WTC11 (cell line): ENCODE data around the gene PROZ. TPM values are rescaled to one million over a fixed set of nuclear protein-coding genes. Genes with fewer than 3 reads are reported as not detected.

ENCODE experiments used
- ATAC-seq: fragments of 200-7000 bp; cut with Tn5 transposase; 2 replicates; pipeline ENCODE4 v1.10.0; 2021; ENCODE audit warnings: mild to moderate bottlenecking, moderate library complexity
- CTCF ChIA-PET: fragments of 300-600 bp; sonication (Branson Sonifier 250); formaldehyde crosslinking; loops from one replicate; lab custom pipeline; 2021; ENCODE audit warnings: antibody characterized with exemption; lab: Charles Lee
- POLR2A ChIA-PET: fragments of 350-600 bp; sonication (Branson Sonifier 250); formaldehyde crosslinking; loops from one replicate; lab custom pipeline; 2021; ENCODE audit warnings: antibody characterized with exemption; lab: Charles Lee
- DNase-seq: peaks from one replicate; pipeline ENCODE4 v3.0.0; 2021; ENCODE audit warnings: low spot score
- H3K27ac Mint-ChIP-seq: 2 replicates; pipeline ENCODE4 v1.8.0; 2021; ENCODE audit warnings: mixed read lengths
- H3K27me3 Mint-ChIP-seq: 2 replicates; pipeline ENCODE4 v1.8.0; 2021; ENCODE audit warnings: low read depth, mild to moderate bottlenecking, moderate library complexity, mixed read lengths
- H3K36me3 Mint-ChIP-seq: 2 replicates; pipeline ENCODE4 v1.8.0; 2021; ENCODE audit warnings: mixed read lengths
- H3K4me1 Mint-ChIP-seq: 2 replicates; pipeline ENCODE4 v1.8.0; 2022; ENCODE audit warnings: mixed read lengths
- H3K4me3 Mint-ChIP-seq: 2 replicates; pipeline ENCODE4 v1.8.0; 2021; ENCODE audit warnings: mild to moderate bottlenecking, moderate library complexity, mixed read lengths
- H3K9me3 Mint-ChIP-seq: 2 replicates; pipeline ENCODE4 v1.8.0; 2021; ENCODE audit warnings: mixed read lengths
- FOXP1 ChIP-seq: sonication (generic); formaldehyde crosslinking; IDR thresholded peaks from 2 replicates; pipeline ENCODE4 v1.8.0; 2022; ENCODE audit warnings: missing genetic modification reagents, mild to moderate bottlenecking, moderate library complexity, borderline replicate concordance
- KAT7 ChIP-seq: sonication (generic); formaldehyde crosslinking; IDR thresholded peaks from 2 replicates; pipeline ENCODE4 v1.8.1; 2023; ENCODE audit warnings: missing genetic modification reagents, mild to moderate bottlenecking, borderline replicate concordance
- RELA ChIP-seq: sonication (generic); formaldehyde crosslinking; IDR thresholded peaks from 2 replicates; pipeline ENCODE4 v1.8.1; 2022; ENCODE audit warnings: missing genetic modification reagents, mild to moderate bottlenecking, borderline replicate concordance
- RORB ChIP-seq: fragments of 250-450 bp; sonication (Bioruptor Pico); IDR thresholded peaks from 2 replicates; pipeline ENCODE4 v1.9.0; 2021; ENCODE audit warnings: mild to moderate bottlenecking
- SMAD4 ChIP-seq: sonication (generic); formaldehyde crosslinking; IDR thresholded peaks from 2 replicates; pipeline ENCODE4 v1.8.0; 2022; ENCODE audit warnings: mild to moderate bottlenecking, missing genetic modification reagents
- TEAD1 ChIP-seq: sonication (generic); formaldehyde crosslinking; IDR thresholded peaks from 2 replicates; pipeline ENCODE4 v1.8.0; 2022; ENCODE audit warnings: mild to moderate bottlenecking, missing genetic modification reagents
- ZBTB21 ChIP-seq: sonication (generic); formaldehyde crosslinking; IDR thresholded peaks from 2 replicates; pipeline ENCODE4 v1.8.1; 2023; ENCODE audit warnings: mild to moderate bottlenecking, missing genetic modification reagents, borderline replicate concordance
- ZNF232 ChIP-seq: sonication (generic); formaldehyde crosslinking; IDR thresholded peaks from 2 replicates; pipeline ENCODE4 v1.8.0; 2022; ENCODE audit warnings: mild to moderate bottlenecking, missing genetic modification reagents
- ZNF416 ChIP-seq: fragments of 250-450 bp; sonication (Bioruptor Pico); IDR thresholded peaks from 2 replicates; pipeline ENCODE4 v1.9.0; 2021; ENCODE audit warnings: mild to moderate bottlenecking, inconsistent platforms
- total RNA-seq: library from RNA; stranded (reverse); gene quantifications from 3 replicates; pipeline ENCODE4 v1.2.3, GENCODE V29; 2021
- TF ChIP-seq, protein P1 (sequence below): sonication (generic); formaldehyde crosslinking; IDR thresholded peaks from 2 replicates; pipeline ENCODE4 v1.8.0; 2022; ENCODE audit warnings: mild to moderate bottlenecking, missing genetic modification reagents
- TF ChIP-seq, protein P2 (sequence below): sonication (generic); formaldehyde crosslinking; IDR thresholded peaks from 2 replicates; pipeline ENCODE4 v1.8.1; 2022; ENCODE audit warnings: missing genetic modification reagents, borderline replicate concordance
- TF ChIP-seq, protein P3 (sequence below): sonication (generic); formaldehyde crosslinking; IDR thresholded peaks from 2 replicates; pipeline ENCODE4 v1.8.0; 2022; ENCODE audit warnings: mild to moderate bottlenecking, missing genetic modification reagents
- TF ChIP-seq, protein P4 (sequence below): fragments of 250-450 bp; sonication (Bioruptor Pico); IDR thresholded peaks from 2 replicates; pipeline ENCODE4 v2.1.2; 2022; ENCODE audit warnings: mild to moderate bottlenecking, moderate library complexity
- TF ChIP-seq, protein P5 (sequence below): sonication (generic); formaldehyde crosslinking; IDR thresholded peaks from 2 replicates; pipeline ENCODE4 v1.8.0; 2022; ENCODE audit warnings: missing genetic modification reagents
- TF ChIP-seq, protein P6 (sequence below): sonication (generic); formaldehyde crosslinking; IDR thresholded peaks from 2 replicates; pipeline ENCODE4 v1.8.1; 2022; ENCODE audit warnings: mild to moderate bottlenecking, missing genetic modification reagents, moderate library complexity, borderline replicate concordance
- TF ChIP-seq, protein P7 (sequence below): sonication (generic); formaldehyde crosslinking; IDR thresholded peaks from 2 replicates; pipeline ENCODE4 v1.8.1; 2022; ENCODE audit warnings: low read depth, mild to moderate bottlenecking, moderate library complexity, missing genetic modification reagents, borderline replicate concordance

PROZ gene
- total RNA-seq, 1 experiment from 2014 or later, result not detected

DNA sequence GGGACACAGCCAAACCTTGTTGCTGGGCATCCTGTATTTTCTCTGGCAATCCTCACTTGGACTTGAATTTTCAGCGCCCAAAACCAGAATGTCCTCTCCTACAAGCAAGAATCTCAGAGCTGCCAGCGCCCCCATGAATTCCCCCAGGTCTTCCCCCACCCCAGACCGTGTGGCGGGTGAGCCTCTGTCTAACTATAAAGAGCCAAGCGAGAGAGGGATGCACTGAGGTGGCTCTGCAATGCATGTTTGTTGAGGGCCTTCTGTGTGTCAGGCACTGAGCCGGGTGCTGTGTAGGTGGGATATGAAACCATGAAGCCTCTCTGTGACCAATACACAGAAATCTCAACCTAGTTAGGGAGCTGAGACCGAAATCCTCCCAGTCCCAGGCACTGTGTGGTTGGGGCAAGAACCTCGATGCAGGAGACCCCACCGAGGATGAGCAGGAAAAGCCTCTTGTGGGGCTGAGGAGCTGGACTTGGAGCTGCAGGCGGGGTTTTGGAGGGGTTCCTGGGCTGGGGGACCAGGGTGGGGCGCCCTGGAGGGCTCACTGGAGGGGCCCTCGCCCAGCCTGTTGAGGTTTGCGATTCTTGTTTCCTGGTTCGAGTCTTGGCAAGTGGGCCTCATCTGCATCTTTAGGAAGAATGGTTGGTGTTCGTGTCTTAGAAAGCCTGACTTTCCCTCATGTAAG lies 12.4 kb upstream of the PROZ start:
- no peak for ATAC-seq
- peaks cover 4% of the 10 kb centered on the region for H3K27me3 Mint-ChIP-seq
- no peaks in the 10 kb centered on the region for H3K4me1 Mint-ChIP-seq
- no peaks in the 10 kb centered on the region for H3K36me3 Mint-ChIP-seq
- TF ChIP-seq TEAD1 (no peak), ZBTB21 (no peak), RORB (no peak), RELA (no peak), ZNF232 (CRISPR knock-in tag) (no peak), ZNF416 (CRISPR knock-in tag) (no peak), SMAD4 (no peak), FOXP1 (CRISPR knock-in tag) (no peak), KAT7 (no peak)
- TF ChIP-seq, protein P1, sequence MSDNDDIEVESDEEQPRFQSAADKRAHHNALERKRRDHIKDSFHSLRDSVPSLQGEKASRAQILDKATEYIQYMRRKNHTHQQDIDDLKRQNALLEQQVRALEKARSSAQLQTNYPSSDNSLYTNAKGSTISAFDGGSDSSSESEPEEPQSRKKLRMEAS (CRISPR knock-in tag), result no peak
- TF ChIP-seq, protein P2, sequence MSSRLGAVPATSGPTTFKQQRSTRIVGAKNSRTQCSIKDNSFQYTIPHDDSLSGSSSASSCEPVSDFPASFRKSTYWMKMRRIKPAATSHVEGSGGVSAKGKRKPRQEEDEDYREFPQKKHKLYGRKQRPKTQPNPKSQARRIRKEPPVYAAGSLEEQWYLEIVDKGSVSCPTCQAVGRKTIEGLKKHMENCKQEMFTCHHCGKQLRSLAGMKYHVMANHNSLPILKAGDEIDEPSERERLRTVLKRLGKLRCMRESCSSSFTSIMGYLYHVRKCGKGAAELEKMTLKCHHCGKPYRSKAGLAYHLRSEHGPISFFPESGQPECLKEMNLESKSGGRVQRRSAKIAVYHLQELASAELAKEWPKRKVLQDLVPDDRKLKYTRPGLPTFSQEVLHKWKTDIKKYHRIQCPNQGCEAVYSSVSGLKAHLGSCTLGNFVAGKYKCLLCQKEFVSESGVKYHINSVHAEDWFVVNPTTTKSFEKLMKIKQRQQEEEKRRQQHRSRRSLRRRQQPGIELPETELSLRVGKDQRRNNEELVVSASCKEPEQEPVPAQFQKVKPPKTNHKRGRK (CRISPR knock-in tag), result no peak
- TF ChIP-seq, protein P3, sequence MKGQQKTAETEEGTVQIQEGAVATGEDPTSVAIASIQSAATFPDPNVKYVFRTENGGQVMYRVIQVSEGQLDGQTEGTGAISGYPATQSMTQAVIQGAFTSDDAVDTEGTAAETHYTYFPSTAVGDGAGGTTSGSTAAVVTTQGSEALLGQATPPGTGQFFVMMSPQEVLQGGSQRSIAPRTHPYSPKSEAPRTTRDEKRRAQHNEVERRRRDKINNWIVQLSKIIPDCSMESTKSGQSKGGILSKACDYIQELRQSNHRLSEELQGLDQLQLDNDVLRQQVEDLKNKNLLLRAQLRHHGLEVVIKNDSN (CRISPR knock-in tag), result no peak
- TF ChIP-seq, protein P4, sequence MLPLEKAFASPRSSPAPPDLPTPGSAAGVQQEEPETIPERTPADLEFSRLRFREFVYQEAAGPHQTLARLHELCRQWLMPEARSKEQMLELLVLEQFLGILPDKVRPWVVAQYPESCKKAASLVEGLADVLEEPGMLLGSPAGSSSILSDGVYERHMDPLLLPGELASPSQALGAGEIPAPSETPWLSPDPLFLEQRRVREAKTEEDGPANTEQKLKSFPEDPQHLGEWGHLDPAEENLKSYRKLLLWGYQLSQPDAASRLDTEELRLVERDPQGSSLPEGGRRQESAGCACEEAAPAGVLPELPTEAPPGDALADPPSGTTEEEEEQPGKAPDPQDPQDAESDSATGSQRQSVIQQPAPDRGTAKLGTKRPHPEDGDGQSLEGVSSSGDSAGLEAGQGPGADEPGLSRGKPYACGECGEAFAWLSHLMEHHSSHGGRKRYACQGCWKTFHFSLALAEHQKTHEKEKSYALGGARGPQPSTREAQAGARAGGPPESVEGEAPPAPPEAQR (CRISPR knock-in tag), result no peak
- TF ChIP-seq, protein P5, sequence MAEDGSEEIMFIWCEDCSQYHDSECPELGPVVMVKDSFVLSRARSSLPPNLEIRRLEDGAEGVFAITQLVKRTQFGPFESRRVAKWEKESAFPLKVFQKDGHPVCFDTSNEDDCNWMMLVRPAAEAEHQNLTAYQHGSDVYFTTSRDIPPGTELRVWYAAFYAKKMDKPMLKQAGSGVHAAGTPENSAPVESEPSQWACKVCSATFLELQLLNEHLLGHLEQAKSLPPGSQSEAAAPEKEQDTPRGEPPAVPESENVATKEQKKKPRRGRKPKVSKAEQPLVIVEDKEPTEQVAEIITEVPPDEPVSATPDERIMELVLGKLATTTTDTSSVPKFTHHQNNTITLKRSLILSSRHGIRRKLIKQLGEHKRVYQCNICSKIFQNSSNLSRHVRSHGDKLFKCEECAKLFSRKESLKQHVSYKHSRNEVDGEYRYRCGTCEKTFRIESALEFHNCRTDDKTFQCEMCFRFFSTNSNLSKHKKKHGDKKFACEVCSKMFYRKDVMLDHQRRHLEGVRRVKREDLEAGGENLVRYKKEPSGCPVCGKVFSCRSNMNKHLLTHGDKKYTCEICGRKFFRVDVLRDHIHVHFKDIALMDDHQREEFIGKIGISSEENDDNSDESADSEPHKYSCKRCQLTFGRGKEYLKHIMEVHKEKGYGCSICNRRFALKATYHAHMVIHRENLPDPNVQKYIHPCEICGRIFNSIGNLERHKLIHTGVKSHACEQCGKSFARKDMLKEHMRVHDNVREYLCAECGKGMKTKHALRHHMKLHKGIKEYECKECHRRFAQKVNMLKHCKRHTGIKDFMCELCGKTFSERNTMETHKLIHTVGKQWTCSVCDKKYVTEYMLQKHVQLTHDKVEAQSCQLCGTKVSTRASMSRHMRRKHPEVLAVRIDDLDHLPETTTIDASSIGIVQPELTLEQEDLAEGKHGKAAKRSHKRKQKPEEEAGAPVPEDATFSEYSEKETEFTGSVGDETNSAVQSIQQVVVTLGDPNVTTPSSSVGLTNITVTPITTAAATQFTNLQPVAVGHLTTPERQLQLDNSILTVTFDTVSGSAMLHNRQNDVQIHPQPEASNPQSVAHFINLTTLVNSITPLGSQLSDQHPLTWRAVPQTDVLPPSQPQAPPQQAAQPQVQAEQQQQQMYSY (CRISPR knock-in tag), result no peak
- TF ChIP-seq, protein P6, sequence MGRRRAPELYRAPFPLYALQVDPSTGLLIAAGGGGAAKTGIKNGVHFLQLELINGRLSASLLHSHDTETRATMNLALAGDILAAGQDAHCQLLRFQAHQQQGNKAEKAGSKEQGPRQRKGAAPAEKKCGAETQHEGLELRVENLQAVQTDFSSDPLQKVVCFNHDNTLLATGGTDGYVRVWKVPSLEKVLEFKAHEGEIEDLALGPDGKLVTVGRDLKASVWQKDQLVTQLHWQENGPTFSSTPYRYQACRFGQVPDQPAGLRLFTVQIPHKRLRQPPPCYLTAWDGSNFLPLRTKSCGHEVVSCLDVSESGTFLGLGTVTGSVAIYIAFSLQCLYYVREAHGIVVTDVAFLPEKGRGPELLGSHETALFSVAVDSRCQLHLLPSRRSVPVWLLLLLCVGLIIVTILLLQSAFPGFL (CRISPR knock-in tag), result no peak
- TF ChIP-seq, protein P7, sequence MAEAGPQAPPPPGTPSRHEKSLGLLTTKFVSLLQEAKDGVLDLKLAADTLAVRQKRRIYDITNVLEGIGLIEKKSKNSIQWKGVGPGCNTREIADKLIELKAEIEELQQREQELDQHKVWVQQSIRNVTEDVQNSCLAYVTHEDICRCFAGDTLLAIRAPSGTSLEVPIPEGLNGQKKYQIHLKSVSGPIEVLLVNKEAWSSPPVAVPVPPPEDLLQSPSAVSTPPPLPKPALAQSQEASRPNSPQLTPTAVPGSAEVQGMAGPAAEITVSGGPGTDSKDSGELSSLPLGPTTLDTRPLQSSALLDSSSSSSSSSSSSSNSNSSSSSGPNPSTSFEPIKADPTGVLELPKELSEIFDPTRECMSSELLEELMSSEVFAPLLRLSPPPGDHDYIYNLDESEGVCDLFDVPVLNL, result no peak
- H3K4me3 Mint-ChIP-seq, result no peak overlapping the region
- H3K9me3 Mint-ChIP-seq, result no peaks in the 10 kb centered on the region
- no peak overlapping the region for H3K27ac Mint-ChIP-seq
- DNase-seq, result no peak
- POLR2A ChIA-PET, result no interaction called here
- CTCF ChIA-PET, result interaction anchor here (2.0 kb wide), 1 partner anchor 116 kb away, joined by 5 read pairs; no protein-coding TSS in a partner anchor
